RWPE2 (cell line): ENCODE measurements around the gene SIRT6.

Source experiments
- ATAC-seq: fragments of 200-7000 bp; cut with Tn5 transposase; 3 replicates; pipeline ENCODE4 v1.9.1; 2021; ENCODE audit warnings: low read depth
- DNase-seq: peaks from one replicate; pipeline ENCODE4 v3.0.0-alpha.2; 2020; ENCODE audit warnings: low spot score
- H3K27ac ChIP-seq: fragments of 450-650 bp; 2 replicates; pipeline ENCODE4 v1.5.1; 2017; ENCODE audit warnings: mild to moderate bottlenecking; ENCODE audit not compliant: poor library complexity, severe bottlenecking
- H3K27me3 ChIP-seq: fragments of 250-450 bp; sonication (Bioruptor Pico); 2 replicates; pipeline ENCODE4 v1.5.1; 2021; ENCODE audit warnings: mild to moderate bottlenecking, moderate library complexity; ENCODE audit not compliant: insufficient read depth, poor library complexity, severe bottlenecking
- H3K36me3 ChIP-seq: fragments of 250-450 bp; sonication (Bioruptor Pico); 2 replicates; pipeline ENCODE4 v1.5.1; 2020; ENCODE audit warnings: low read depth, mild to moderate bottlenecking, moderate library complexity
- H3K4me1 ChIP-seq: fragments of 250-450 bp; sonication (Bioruptor Pico); 2 replicates; pipeline ENCODE4 v1.5.1; 2021; ENCODE audit warnings: mild to moderate bottlenecking, moderate library complexity; ENCODE audit not compliant: insufficient read depth, poor library complexity, severe bottlenecking
- H3K4me3 ChIP-seq: fragments of 250-450 bp; sonication (Bioruptor Pico); 2 replicates; pipeline ENCODE4 v1.5.1; 2021; ENCODE audit warnings: mild to moderate bottlenecking, moderate library complexity; ENCODE audit not compliant: severe bottlenecking
- H3K9me3 ChIP-seq: fragments of 250-450 bp; sonication (Bioruptor Pico); 2 replicates; pipeline ENCODE4 v1.5.1; 2021; ENCODE audit warnings: mild to moderate bottlenecking, moderate library complexity; ENCODE audit not compliant: severe bottlenecking
- CTCF ChIP-seq: fragments of 450-650 bp; IDR thresholded peaks from one replicate; pipeline ENCODE4 v1.5.1; 2017; ENCODE audit warnings: mild to moderate bottlenecking, moderate library complexity; ENCODE audit not compliant: poor library complexity, severe bottlenecking

The SIRT6 gene

GRCh38 chr19:4174895-4175668 lies 7.3 kb downstream of the SIRT6 start:
- Histone ChIP-seq H3K9me3 (no peaks in the 10 kb centered on the region), H3K36me3 (peaks cover 3% of the 10 kb centered on the region), H3K27me3 (peaks cover 3% of the 10 kb centered on the region), H3K4me3 (no peak overlapping the region), H3K27ac (no peak overlapping the region), H3K4me1 (no peaks in the 10 kb centered on the region)
- no peak for DNase-seq
- ATAC-seq: no peak
- no peak for TF ChIP-seq CTCF

- no peak for TF ChIP-seq CTCF
- H3K4me1 ChIP-seq: no peaks in the 10 kb centered on the region
- DNase-seq (no peak), ATAC-seq (no peak)
- H3K36me3 ChIP-seq: no peaks in the 10 kb centered on the region; the same call in none of the 2 replicates
- H3K27ac ChIP-seq: no peak overlapping the region
- no peaks in the 10 kb centered on the region for H3K9me3 ChIP-seq
- no peak overlapping the region for H3K4me3 ChIP-seq
- peaks cover 3% of the 10 kb centered on the region for H3K27me3 ChIP-seq
Observed at GRCh38 chr19:4174213-4174894, 8.0 kb downstream of the SIRT6 start.

GRCh38 chr19:4173479-4174212 lies 8.7 kb downstream of the SIRT6 start:
- ATAC-seq (no peak), DNase-seq (no peak)
- no peak for TF ChIP-seq CTCF
- H3K36me3 ChIP-seq: no peaks in the 10 kb centered on the region
- H3K27me3 ChIP-seq: peaks cover 3% of the 10 kb centered on the region
- H3K4me1 ChIP-seq: no peaks in the 10 kb centered on the region
- no peaks in the 10 kb centered on the region for H3K9me3 ChIP-seq
- H3K27ac ChIP-seq: no peak overlapping the region
- H3K4me3 ChIP-seq: no peak overlapping the region

GRCh38 chr19:4172861-4173473 lies 9.4 kb downstream of the SIRT6 start:
- Histone ChIP-seq H3K27ac (no peak overlapping the region), H3K27me3 (peaks cover 3% of the 10 kb centered on the region), H3K9me3 (no peaks in the 10 kb centered on the region), H3K4me1 (no peaks in the 10 kb centered on the region), H3K36me3 (no peaks in the 10 kb centered on the region), H3K4me3 (no peak overlapping the region)
- TF ChIP-seq CTCF: no peak
- no peak for DNase-seq
- ATAC-seq: peak; percentile 79
